ENCODE measurements around the gene EFNA1.
"Not testable (repeated sequence)": the region's sequence is repeated elsewhere in the genome, so short reads cannot be mapped to it uniquely, and the experiment has no call there.

The EFNA1 gene

DNA sequence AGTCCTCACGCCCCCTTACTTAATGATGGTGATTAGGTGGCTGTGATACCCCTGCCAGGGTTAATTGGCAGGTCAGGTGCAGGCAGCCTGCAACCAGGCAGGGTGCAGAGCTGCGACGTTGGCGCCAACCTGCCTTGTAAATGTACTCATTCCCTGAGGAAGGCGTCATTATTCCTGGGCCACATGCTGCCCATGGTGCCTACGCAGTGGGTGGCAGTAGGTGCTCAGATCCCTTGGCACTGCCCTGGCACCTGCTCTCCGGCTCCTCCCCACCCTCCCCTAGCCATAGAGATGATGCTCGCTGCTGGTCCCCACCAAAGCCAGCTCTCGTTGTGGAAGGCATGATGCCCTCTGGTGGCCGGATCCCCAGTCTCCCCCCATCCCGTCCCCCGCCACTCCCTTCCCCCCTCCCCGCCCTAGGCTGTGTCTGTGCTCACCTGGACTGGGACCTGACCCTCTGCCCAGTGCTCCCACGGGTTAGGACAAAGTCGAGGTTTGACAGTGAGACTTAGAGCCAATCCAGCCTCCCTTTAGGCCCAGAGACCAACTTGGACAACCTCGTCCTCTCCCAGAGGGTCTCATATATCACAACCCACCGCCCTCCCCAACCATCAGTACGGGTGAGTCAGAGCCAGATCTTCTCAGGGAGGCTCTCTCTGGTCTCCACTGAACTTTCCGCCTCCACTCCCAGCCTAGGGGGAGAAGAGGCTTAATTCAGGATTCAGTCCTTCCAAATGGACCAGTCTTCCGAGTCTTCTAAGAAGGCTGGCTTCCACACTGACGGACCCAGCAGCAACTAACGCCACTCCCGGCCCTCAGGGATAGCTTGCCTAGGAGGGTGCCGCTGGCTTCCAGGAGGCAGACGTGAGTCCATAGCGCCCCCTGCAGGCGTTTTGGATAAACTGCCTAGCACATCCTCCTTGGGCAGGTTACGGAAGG, 39.8 kb downstream of the EFNA1 start:
- ATAC-seq (replicated peaks) (peak; percentile 87 to 89), DNase-seq (peak; percentile 79)
- Mint-ChIP-seq H3K4me3 (peak overlapping the region; percentile 80 to 86), H3K36me3 (peaks cover 13 to 21% of the 10 kb centered on the region in 2 donors), H3K4me1 (peaks cover 22 to 36% of the 10 kb centered on the region in 2 donors), H3K9me3 (no peaks in the 10 kb centered on the region), H3K27me3 (no peaks in the 10 kb centered on the region), H3K27ac (peak overlapping the region; percentile 93)

DNA sequence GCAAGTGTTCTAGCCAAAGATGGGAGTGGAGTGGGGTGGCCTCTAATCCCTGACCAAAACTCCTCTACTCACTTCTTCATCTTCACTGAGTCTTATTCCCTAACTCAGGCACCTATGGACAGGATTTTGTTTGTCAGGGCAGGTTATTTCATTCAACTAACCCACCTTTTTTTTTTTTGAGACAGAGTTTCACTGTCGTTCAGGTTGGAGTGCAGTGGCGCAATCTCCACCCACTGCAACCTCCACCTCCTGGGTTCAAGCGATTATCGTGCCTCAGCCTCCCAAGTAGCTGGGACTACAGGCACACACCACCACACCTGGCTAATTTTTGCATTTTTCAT, 40.4 kb downstream of the EFNA1 start:
- H3K27ac Mint-ChIP-seq: not testable (repeated sequence)
- peak overlapping the region in 1 of 2 donors; percentile 86 for H3K4me3 Mint-ChIP-seq

DNA sequence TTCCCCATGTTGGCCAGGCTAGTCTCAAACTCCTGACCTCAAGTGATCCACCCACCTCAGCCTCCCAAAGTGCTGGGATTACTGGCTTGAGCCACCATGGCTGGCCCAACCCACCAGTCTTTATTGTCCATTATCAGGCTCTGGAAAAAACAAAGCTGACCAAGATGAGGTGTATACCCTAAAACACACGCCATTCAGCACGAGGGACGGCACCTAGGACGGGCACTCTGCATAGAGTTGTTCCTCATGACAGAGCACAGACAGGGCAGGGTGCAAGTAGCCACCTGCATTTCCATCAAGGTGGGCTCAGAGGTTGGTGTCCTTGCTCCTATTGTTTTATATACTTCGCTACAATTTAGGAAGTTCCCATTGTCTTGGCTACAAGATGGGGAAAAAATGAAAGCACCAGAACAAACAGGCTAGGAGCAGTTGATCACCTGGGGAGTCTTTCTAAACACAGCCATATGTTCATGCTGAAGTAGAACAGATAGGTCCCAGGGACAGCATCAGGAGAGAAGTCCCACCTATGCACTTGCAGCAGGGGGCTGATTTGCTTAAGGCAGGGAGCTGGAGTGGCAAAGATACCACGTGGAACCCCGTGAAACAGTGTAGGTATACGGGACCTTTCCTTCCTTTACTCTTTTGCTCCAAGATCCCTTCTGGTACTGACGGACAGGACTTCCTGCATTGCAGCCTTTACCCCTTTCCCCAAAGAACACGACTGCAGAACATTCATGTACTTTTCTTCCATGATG, 41.0 kb downstream of the EFNA1 start:
- Mint-ChIP-seq H3K36me3 (peaks cover 16 to 21% of the 10 kb centered on the region in 2 donors), H3K27me3 (no peaks in the 10 kb centered on the region), H3K4me1 (peaks cover 29 to 47% of the 10 kb centered on the region in 2 donors), H3K4me3 (no peak overlapping the region), H3K9me3 (no peaks in the 10 kb centered on the region), H3K27ac (no peak overlapping the region)
- ATAC-seq (replicated peaks) (no peak), DNase-seq (no peak)

More for the DNA sequence above, 40.4 kb downstream of the EFNA1 start:
- H3K9me3 Mint-ChIP-seq; DNase-seq; ATAC-seq (replicated peaks); H3K27me3 Mint-ChIP-seq: not testable (repeated sequence)
- Mint-ChIP-seq H3K4me1 (peaks cover 24 to 41% of the 10 kb centered on the region in 2 donors), H3K36me3 (peaks cover 15 to 21% of the 10 kb centered on the region in 2 donors)

DNA sequence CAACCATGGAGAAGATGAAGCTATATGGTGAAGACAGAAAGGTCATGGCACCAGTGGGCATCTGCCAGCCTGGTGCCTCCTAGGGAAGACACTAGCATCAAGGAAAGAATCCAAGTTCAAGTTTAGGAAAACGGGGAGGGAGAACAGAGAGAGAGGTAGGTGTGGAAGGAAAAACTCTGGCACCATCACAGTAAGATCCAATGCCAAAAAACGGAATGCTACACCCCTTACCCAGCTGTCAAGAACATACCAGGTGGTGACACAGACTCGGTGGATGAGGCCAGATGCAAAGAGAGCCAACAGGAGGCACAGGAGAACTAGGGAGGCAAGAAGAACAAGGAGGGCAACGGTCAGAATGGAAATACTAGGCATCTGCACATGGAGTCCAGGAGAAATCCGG, 41.9 kb downstream of the EFNA1 start:
- Mint-ChIP-seq H3K27ac (peak overlapping the region; percentile 27), H3K4me3 (no peak overlapping the region), H3K36me3 (peaks cover 16 to 21% of the 10 kb centered on the region in 2 donors), H3K9me3 (no peaks in the 10 kb centered on the region), H3K4me1 (peaks cover 34 to 56% of the 10 kb centered on the region in 2 donors), H3K27me3 (peaks cover 0 to 5% of the 10 kb centered on the region in 2 donors)
- no peak for DNase-seq
- ATAC-seq (replicated peaks): no peak

DNA sequence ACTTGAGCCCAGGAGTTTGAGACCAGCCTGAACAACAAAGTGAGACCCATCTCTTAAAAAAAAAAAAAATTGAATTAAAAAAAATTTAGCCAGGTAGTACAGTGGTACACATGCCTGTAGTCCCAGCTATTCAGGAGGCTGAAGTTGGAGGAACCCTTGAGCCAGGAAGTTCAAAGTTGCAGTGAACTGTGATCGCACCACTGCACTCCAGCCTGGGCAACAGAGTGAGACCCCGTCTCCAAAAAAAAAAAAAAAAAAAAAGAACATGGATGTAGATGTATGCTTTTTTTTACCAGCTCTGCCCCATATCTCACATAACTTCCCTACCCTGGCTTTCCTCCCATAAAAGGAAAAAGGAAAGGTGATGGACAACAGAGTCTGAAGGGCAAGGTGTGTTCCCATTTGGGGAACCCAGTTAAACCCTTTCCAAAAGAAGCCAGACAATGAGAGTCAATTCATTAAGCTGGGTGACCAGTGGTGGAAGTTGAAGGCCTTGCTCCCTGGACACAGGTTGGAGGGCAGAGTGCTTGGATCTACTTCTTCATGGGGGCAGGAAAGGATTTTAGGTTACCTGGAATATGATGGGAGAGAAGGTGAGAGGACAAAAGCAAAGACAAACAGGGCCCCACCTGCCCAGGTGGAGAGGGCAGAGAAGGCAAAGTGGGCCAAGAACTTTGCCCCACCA, 42.6 kb downstream of the EFNA1 start:
- ATAC-seq (replicated peaks) (no peak), DNase-seq (no peak)
- Mint-ChIP-seq H3K27me3 (peaks cover 0 to 5% of the 10 kb centered on the region in 2 donors), H3K4me3 (no peak overlapping the region), H3K4me1 (peaks cover 38 to 61% of the 10 kb centered on the region in 2 donors), H3K27ac (no peak overlapping the region), H3K36me3 (peaks cover 16 to 21% of the 10 kb centered on the region in 2 donors), H3K9me3 (no peaks in the 10 kb centered on the region)

DNA sequence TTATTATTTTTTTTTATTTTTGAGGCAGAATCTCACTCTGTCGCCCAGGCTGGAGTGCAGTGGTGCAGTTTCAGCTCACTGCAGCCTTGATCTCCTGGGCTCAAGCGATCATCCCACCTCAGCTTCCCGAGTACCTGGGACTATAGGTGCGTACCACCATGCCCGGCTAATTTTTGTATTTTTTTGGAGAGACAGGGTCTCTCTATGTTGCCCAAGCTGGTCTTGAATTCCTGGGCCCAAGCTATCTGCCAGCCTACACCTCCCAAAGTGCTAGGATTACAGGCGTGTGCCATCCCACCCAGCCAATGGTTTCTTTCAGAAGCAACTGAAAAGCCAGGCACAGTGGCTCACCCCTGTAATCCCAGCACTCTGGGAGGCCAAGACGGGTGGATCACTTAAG, 43.1 kb downstream of the EFNA1 start:
- Mint-ChIP-seq H3K4me3 (no peak overlapping the region), H3K36me3 (peaks cover 16 to 21% of the 10 kb centered on the region in 2 donors), H3K4me1 (peaks cover 38 to 61% of the 10 kb centered on the region in 2 donors), H3K27me3 (peaks cover 0 to 5% of the 10 kb centered on the region in 2 donors), H3K27ac (no peak overlapping the region), H3K9me3 (no peaks in the 10 kb centered on the region)
- no peak for ATAC-seq (replicated peaks)
- DNase-seq: no peak

DNA sequence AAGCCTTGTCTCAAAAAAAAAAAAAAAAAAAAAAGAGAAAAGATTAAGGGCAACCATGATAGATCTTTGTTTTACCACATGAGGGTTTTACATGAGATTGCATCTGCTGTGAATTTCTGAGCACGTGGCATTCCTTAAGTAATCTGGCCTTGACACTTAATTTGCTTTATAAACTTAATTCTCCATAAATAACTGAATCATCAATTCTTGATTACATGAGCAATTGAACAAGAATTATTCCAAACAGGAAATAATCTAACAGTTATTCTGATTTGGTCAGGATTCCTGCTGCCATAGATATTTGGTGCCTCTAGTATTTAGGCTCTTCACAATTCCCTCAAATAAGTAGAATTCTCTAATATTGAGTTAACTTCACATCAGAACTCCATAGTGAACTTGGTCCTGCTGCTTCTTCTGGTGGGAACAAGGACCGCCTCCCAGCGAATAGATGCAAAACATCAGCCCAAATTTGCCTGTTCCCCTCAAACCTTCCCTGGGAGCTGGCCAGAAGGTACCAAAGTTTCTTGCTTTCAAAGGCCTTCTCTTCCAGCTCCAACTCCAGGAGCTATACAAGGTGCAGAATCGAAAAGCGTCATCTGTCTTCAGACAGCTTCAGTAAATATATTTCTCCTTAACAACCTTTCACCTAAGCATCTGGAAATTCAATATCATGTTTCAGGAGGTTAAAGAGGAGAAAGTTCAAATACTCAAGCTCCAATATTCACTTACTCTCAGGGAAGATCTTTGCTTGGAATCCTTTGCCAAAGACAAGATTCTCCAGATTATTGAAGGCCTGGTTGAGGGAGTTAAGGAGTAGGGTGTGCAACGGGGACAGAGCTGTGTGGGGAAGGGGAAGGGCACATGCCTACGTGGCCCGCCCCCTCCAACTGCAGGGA, 44.4 kb downstream of the EFNA1 start:
- H3K4me3 Mint-ChIP-seq: peak overlapping the region; percentile 93 to 99
- peaks cover 16 to 21% of the 10 kb centered on the region in 2 donors for H3K36me3 Mint-ChIP-seq
- peaks cover 42 to 64% of the 10 kb centered on the region in 2 donors for H3K4me1 Mint-ChIP-seq
- peak; percentile 32 to 39 for ATAC-seq (replicated peaks)
- H3K27me3 Mint-ChIP-seq: peaks cover 0 to 5% of the 10 kb centered on the region in 2 donors
- no peak for DNase-seq
- H3K27ac Mint-ChIP-seq: peak overlapping the region; percentile 98
- H3K9me3 Mint-ChIP-seq: no peaks in the 10 kb centered on the region

DNA sequence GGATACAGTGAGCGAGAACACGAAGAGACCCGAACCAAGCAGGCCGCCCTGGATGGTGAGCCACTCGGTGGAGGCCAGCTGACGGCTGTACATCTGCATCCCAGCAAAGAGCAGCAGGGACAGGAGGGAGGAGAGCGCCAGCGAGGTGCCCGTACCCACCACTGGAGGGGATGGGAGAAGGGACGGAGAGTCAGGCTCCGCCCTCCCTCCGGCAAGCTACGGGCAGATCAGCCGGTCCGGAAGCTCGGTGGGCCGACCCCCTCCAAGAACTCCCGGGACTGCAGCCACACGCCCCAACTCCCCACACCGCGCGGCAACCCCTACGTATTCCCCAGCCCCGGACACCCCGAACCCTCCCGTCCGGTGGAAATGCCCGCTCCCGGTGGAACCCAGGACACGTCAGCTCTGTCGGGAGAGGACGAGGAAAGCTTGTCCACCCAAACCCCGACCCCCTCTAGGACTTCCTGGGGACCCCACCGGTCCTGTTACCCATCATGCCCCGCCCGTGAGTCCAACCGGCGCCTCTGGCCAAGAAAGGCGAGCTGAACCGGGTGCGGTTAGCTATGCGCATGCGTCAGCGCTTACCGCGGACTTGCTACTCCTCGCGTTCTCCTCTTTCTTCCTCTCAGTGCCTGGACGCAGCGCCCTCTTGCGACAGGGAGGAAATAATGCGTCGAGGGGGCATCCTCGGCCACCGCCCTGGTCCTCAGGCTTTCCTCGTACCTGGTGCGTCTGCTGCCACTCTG, 45.2 kb downstream of the EFNA1 start, which contains the start of gene KRTCAP2:
KRTCAP2 (minus strand) TSS at position 573 of the 746 bp plus-strand sequence; CDS start at position 493, 80 bp downstream.
- Mint-ChIP-seq H3K36me3 (peaks cover 20 to 25% of the 10 kb centered on the region in 2 donors), H3K9me3 (no peaks in the 10 kb centered on the region), H3K4me1 (peaks cover 37 to 58% of the 10 kb centered on the region in 2 donors), H3K27me3 (peaks cover 0 to 5% of the 10 kb centered on the region in 2 donors), H3K27ac (peak within 1 kb of the TSS; percentile 98), H3K4me3 (peak within 1 kb of the TSS; percentile 93 to 99)
- DNase-seq (peak; percentile 94), ATAC-seq (replicated peaks) (peak; percentile 87 to 88)

DNA sequence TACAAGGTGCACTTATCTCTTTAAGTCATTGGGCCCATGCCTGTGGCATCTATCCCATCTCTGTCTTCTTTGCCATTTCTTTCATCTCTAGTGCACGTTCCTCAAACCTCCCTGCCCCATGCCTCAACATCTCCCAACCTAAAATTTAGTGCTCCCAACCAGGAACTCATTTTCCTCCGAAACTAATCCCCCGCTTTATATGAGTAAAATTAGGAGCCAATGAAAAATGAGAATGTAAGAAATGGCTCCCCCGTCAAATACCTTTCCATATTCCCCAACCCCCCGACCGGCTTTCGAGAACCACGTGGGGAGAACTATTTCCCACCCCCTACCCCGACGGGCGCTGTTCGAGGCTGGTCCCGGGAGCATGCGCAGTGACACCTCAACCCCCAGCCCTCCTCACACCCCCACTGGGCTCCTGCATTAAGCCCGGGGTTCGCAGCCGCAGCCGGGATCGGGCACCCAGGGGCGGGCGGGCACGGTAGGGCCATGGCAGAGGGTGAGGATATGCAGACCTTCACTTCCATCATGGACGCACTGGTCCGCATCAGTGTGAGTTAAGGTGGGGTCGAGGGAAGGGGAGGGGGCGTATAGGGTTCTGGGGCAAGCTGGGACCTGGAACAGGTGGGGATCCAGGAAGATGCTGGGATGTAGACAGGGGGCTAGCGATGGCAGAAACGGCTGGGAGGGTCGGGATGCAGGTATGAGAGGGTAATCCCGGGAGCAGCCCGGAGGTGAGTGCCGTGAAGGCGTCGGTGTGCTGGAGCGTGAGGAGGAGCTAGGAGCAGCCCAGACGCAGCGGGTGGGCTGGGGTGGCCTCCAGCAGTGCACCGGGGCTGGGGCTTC, 46.0 kb downstream of the EFNA1 start, which contains the start of gene TRIM46:
TRIM46 (plus strand) TSS at position 372 of the 846 bp plus-strand sequence; CDS start at position 490, 118 bp downstream.
- no peaks in the 10 kb centered on the region for H3K9me3 Mint-ChIP-seq
- peak within 1 kb of the TSS; percentile 98 for H3K27ac Mint-ChIP-seq
- DNase-seq (peak; percentile 49), ATAC-seq (replicated peaks) (peak; percentile 27 to 44)
- peak within 1 kb of the TSS; percentile 93 to 99 for H3K4me3 Mint-ChIP-seq
- H3K27me3 Mint-ChIP-seq: peaks cover 0 to 5% of the 10 kb centered on the region in 2 donors
- H3K4me1 Mint-ChIP-seq: peaks cover 35 to 54% of the 10 kb centered on the region in 2 donors
- peaks cover 20 to 26% of the 10 kb centered on the region in 2 donors for H3K36me3 Mint-ChIP-seq

DNA sequence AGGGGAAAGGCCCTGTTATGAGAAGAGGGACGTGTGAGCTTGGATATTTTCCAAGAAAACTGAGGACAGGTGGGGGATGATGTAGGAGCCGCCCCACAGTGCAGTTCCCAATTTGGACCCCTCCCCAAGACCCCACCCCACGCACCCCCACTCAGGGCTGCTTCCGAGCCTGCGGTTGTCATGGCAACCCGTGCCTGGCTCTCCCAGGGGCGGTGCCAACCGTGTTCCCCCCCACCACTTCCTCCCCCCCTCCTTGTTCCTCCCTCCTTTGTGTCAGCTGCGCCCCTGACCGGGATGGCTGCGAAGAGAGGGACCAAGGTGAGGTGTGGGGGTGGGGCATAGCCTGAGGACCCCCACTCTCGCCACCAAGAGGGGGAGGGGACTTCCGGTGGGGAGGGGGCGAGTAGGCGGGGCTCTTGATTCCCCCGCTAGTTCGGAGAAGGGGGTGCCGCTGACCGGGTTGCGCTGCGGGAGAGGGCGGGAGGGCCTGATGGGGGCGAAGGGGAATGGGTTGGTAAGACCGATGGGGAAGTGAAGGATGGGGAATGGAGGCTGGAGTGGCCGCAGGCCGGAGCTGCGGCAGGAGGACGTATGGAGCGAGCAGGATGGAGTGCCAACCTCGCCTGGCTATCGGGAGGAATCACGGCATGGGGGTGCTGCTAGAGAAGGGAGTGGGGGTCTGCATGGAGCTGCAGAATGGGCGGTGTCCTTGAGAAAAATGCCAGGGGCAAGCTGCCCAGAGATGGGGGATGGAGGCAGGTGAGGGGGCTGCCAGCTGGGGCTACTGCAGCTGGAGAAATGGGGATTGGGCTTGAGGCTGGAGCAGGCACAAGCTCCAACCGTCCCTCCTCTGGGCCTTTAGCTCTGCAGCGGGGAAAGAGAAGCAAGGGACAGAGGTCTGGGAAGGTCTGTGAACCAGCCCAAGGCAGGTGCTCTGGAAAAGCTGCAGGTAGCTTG, 46.9 kb downstream of the EFNA1 start:
- peaks cover 0 to 5% of the 10 kb centered on the region in 2 donors for H3K27me3 Mint-ChIP-seq
- peaks cover 15 to 26% of the 10 kb centered on the region in 2 donors for H3K36me3 Mint-ChIP-seq
- ATAC-seq (replicated peaks) (no peak), DNase-seq (no peak)
- H3K4me3 Mint-ChIP-seq: peak overlapping the region; percentile 93 to 99
- H3K27ac Mint-ChIP-seq: peak overlapping the region; percentile 66
- peaks cover 34 to 54% of the 10 kb centered on the region in 2 donors for H3K4me1 Mint-ChIP-seq
- no peaks in the 10 kb centered on the region for H3K9me3 Mint-ChIP-seq

Data from stimulated activated naive B cell treated with anti-CD40 and anti-IgM and Interleukin-4, amounts not matched to agents 10 μg/mL and 1 μg/mL and 100 μg/mL, for 72 hours (primary cell).